HepG2 (cell line): ENCODE results near the gene SLC39A3. TPM values are rescaled to one million over a fixed set of nuclear protein-coding genes. Genes with fewer than 3 reads are reported as not detected.

Experiments
- CEBPG ChIP-seq: IDR thresholded peaks from 2 replicates; pipeline ENCODE4 v1.6.1; 2016
- ETV6 ChIP-seq: sonication (generic); formaldehyde crosslinking; conservative IDR thresholded peaks from 2 replicates; pipeline ENCODE4 v1.4.0; 2020; ENCODE audit warnings: missing genetic modification reagents
- FOXO1 ChIP-seq: sonication (generic); formaldehyde crosslinking; IDR thresholded peaks from 2 replicates; pipeline ENCODE4 v1.4.0; 2020; ENCODE audit warnings: missing genetic modification reagents
- JUN ChIP-seq: sonication (generic); formaldehyde crosslinking; IDR thresholded peaks from 2 replicates; pipeline ENCODE4 v1.4.0; 2020; ENCODE audit warnings: mild to moderate bottlenecking, missing genetic modification reagents
- KAT8 ChIP-seq: IDR thresholded peaks from 2 replicates; pipeline ENCODE4 v1.6.1; 2016; ENCODE audit warnings: missing genetic modification reagents, missing compliant biosample characterization
- KLF9 ChIP-seq: IDR thresholded peaks from 2 replicates; pipeline ENCODE4 v1.6.1; 2016; ENCODE audit warnings: low read depth
- SP5 ChIP-seq: IDR thresholded peaks from 2 replicates; pipeline ENCODE4 v1.6.1; 2016; ENCODE audit warnings: low read depth, borderline replicate concordance
- STAT6 ChIP-seq: sonication (generic); formaldehyde crosslinking; IDR thresholded peaks from 2 replicates; pipeline ENCODE4 v1.4.0; 2020; ENCODE audit warnings: missing genetic modification reagents, mild to moderate bottlenecking, borderline replicate concordance
- SYNCRIP ChIP-seq: fragments of 200-400 bp; formaldehyde crosslinking; IDR thresholded peaks from 2 replicates; pipeline ENCODE4 v1.6.1; 2018; ENCODE audit warnings: mild to moderate bottlenecking, low read depth, low read length; ENCODE audit not compliant: insufficient read depth
- TRIM22 ChIP-seq: fragments of 450-650 bp; IDR thresholded peaks from 2 replicates; pipeline ENCODE4 v1.6.1; 2017
- U2AF2 ChIP-seq: fragments of 200-400 bp; formaldehyde crosslinking; IDR thresholded peaks from 2 replicates; pipeline ENCODE4 v1.6.1; 2017; ENCODE audit warnings: low read depth, mild to moderate bottlenecking, low read length
- ZBTB25 ChIP-seq: IDR thresholded peaks from 2 replicates; pipeline ENCODE4 v1.6.1; 2018; ENCODE audit warnings: missing genetic modification reagents
- ZBTB8A ChIP-seq: sonication (generic); formaldehyde crosslinking; IDR thresholded peaks from 2 replicates; pipeline ENCODE4 v1.4.0; 2020; ENCODE audit warnings: mild to moderate bottlenecking, low read depth, missing genetic modification reagents, borderline replicate concordance
- ZFY ChIP-seq: sonication (generic); formaldehyde crosslinking; IDR thresholded peaks from 2 replicates; pipeline ENCODE4 v1.4.0; 2020; ENCODE audit warnings: missing genetic modification reagents
- ZNF274 ChIP-seq: sonication (generic); formaldehyde crosslinking; IDR thresholded peaks from 2 replicates; pipeline ENCODE4 v1.5.1; 2020; ENCODE audit warnings: mild to moderate bottlenecking, missing genetic modification reagents
- ZNF350 ChIP-seq: sonication (generic); formaldehyde crosslinking; IDR thresholded peaks from 2 replicates; pipeline ENCODE4 v1.4.0; 2020; ENCODE audit warnings: mild to moderate bottlenecking, low read depth, missing genetic modification reagents, borderline replicate concordance
- ZNF451 ChIP-seq: sonication (generic); formaldehyde crosslinking; IDR thresholded peaks from 2 replicates; pipeline ENCODE4 v1.5.0; 2020; ENCODE audit warnings: mild to moderate bottlenecking, missing genetic modification reagents
- ZNF557 ChIP-seq: sonication (generic); formaldehyde crosslinking; IDR thresholded peaks from 2 replicates; pipeline ENCODE4 v1.4.0; 2020; ENCODE audit warnings: missing genetic modification reagents
- ZNF577 ChIP-seq: sonication (generic); formaldehyde crosslinking; IDR thresholded peaks from 2 replicates; pipeline ENCODE4 v1.4.0; 2020; ENCODE audit warnings: mild to moderate bottlenecking, low read depth, missing genetic modification reagents, borderline replicate concordance
- ZNF709 ChIP-seq: sonication (generic); formaldehyde crosslinking; IDR thresholded peaks from 2 replicates; pipeline ENCODE4 v1.5.0; 2020; ENCODE audit warnings: mild to moderate bottlenecking, missing genetic modification reagents
- ZNF710 ChIP-seq: sonication (generic); formaldehyde crosslinking; IDR thresholded peaks from 2 replicates; pipeline ENCODE4 v1.5.0; 2020; ENCODE audit warnings: mild to moderate bottlenecking, missing genetic modification reagents, borderline replicate concordance
- ZNF777 ChIP-seq: sonication (generic); formaldehyde crosslinking; IDR thresholded peaks from 2 replicates; pipeline ENCODE4 v1.4.0; 2020; ENCODE audit warnings: missing genetic modification reagents
- ZNF816 ChIP-seq: sonication (generic); formaldehyde crosslinking; IDR thresholded peaks from 2 replicates; pipeline ENCODE4 v1.8.0; 2022; ENCODE audit warnings: missing genetic modification reagents, mild to moderate bottlenecking, borderline replicate concordance
- ZNF891 ChIP-seq: sonication (generic); formaldehyde crosslinking; IDR thresholded peaks from 2 replicates; pipeline ENCODE4 v1.5.0; 2020; ENCODE audit warnings: mild to moderate bottlenecking, missing genetic modification reagents
- polyA plus RNA-seq, 8 experiments: library from polyadenylated mRNA; depleted of rRNA in 3 of 8; stranded (reverse) in 7 of 8; unstranded in 1 of 8; fragments of >200 nt; fragmentation: Illumina TruSeq in 4 of 8; extraction: Trizol in 4 of 8; gene quantifications; 2 replicates each; pipeline versions ENCODE4 v1.2.1 to v1.2.3, GENCODE V29; 2011 to 2016; ENCODE audit warnings: low read depth in 4 of 8, missing spikeins in 1 of 8, mixed read lengths in 1 of 8; ENCODE audit not compliant: insufficient read depth in 1 of 8
- total RNA-seq, 5 experiments: library from RNA; depleted of rRNA; stranded (reverse); fragments of >200 nt; fragmentation: Illumina TruSeq; extraction: Trizol; gene quantifications; 2 replicates each; pipeline ENCODE4 v1.2.3, GENCODE V29; 2016; ENCODE audit warnings: low read depth in 1 of 5

The SLC39A3 gene
- total and polyA plus RNA-seq, 2 of the 13 experiments (the other 11 are each of a cell fraction or from before 2014, with no cell fraction given), result 33.6 to 41.6 TPM

GRCh38 chr19:2739602-2740313 lies at the start of gene SLC39A3 (continued):
- peak; percentile 99 for TF ChIP-seq ZBTB25 (CRISPR knock-in tag)
- TF ChIP-seq ZFY (CRISPR knock-in tag), result peak; percentile 58
- peak; percentile 88; the same call in 1 of the 2 replicates for TF ChIP-seq ZNF350 (CRISPR knock-in tag)
- TF ChIP-seq ZBTB8A (CRISPR knock-in tag), result peak; percentile 56; the same call in 1 of the 2 replicates
- TF ChIP-seq ZNF557 (CRISPR knock-in tag), result no peak
- peak; percentile 81 for TF ChIP-seq ZNF710 (CRISPR knock-in tag)
- TF ChIP-seq ZNF577 (CRISPR knock-in tag), result peak; percentile 87; the same call in 1 of the 2 replicates
- TF ChIP-seq JUN (CRISPR knock-in tag), result peak; percentile 64; the same call in 1 of the 2 replicates
- no peak for TF ChIP-seq U2AF2
- peak; percentile 97 for TF ChIP-seq ZNF709 (CRISPR knock-in tag)
- peak; percentile 53; the same call in 1 of the 2 replicates for TF ChIP-seq SP5
- peak; percentile 99 for TF ChIP-seq KAT8 (CRISPR knock-in tag)
- peak; percentile 97 for TF ChIP-seq ZNF816 (CRISPR knock-in tag)
- TF ChIP-seq ETV6 (CRISPR knock-in tag), result peak; percentile 99
- 0 out of 2 replicates have a peak, but pooled peaks have one; percentile 62 for TF ChIP-seq STAT6 (CRISPR knock-in tag)
- peak; percentile 39; the same call in 1 of the 2 replicates for TF ChIP-seq ZNF777 (CRISPR knock-in tag)
- TF ChIP-seq FOXO1, result peak; percentile 90
- TF ChIP-seq TRIM22, result no peak
- TF ChIP-seq ZNF274 (CRISPR knock-in tag), result peak; percentile 95
- TF ChIP-seq ZNF891, result peak; percentile 97
- TF ChIP-seq KLF9 (CRISPR knock-in tag), result peak; percentile 96
- TF ChIP-seq ZNF451 (CRISPR knock-in tag), result peak; percentile 85
- peak; percentile 36; the same call in 1 of the 2 replicates for TF ChIP-seq CEBPG (CRISPR knock-in tag)
- TF ChIP-seq SYNCRIP, result no peak
